Activated T-helper 17 cell treated with anti-CD3 and anti-CD28 coated beads, Interleukin-2, amount 50 U/mL, for 72 hours (primary cell): ENCODE measurements around the gene TESK1. TPM values are rescaled to one million over a fixed set of nuclear protein-coding genes. Genes with fewer than 3 reads are reported as not detected.
A peak's percentile ranks its signal among the peaks of the same experiment; 100 is the strongest.
"Not testable (repeated sequence)": the region's sequence is repeated elsewhere in the genome, so short reads cannot be mapped to it uniquely, and the experiment has no call there.

Experiments used
- ATAC-seq: fragments of 150-1000 bp; cut with Tn5 transposase; replicated peaks from 2 replicates; pipeline ENCODE4 v1.10.0; 2021; ENCODE audit warnings: mild to moderate bottlenecking, moderate library complexity
- H3K27ac Mint-ChIP-seq: one replicate; pipeline ENCODE4 v1.8.0; 2022; ENCODE audit warnings: mixed read lengths
- H3K27me3 Mint-ChIP-seq: one replicate; pipeline ENCODE4 v1.8.0; 2022; ENCODE audit warnings: mixed read lengths
- H3K36me3 Mint-ChIP-seq: one replicate; pipeline ENCODE4 v1.8.0; 2022; ENCODE audit warnings: low read depth, mild to moderate bottlenecking, mixed read lengths
- H3K4me1 Mint-ChIP-seq: one replicate; pipeline ENCODE4 v1.8.0; 2022; ENCODE audit warnings: mixed read lengths
- H3K4me3 Mint-ChIP-seq: one replicate; pipeline ENCODE4 v1.8.0; 2022; ENCODE audit warnings: mild to moderate bottlenecking, mixed read lengths
- H3K9me3 Mint-ChIP-seq: one replicate; pipeline ENCODE4 v1.8.0; 2022; ENCODE audit warnings: mixed read lengths
- total RNA-seq, 2 donors: library from RNA; stranded (reverse); gene quantifications; one replicate each; pipeline ENCODE4 v1.2.3, GENCODE V29; 2022

TESK1 gene
- total RNA-seq, 2 donors from 2014 or later: 23.5 to 39.0 TPM

GRCh38 chr9:35616681-35617459, 11.8 kb downstream of the TESK1 start:
- no peaks in the 10 kb centered on the region for H3K27me3 Mint-ChIP-seq

DNA sequence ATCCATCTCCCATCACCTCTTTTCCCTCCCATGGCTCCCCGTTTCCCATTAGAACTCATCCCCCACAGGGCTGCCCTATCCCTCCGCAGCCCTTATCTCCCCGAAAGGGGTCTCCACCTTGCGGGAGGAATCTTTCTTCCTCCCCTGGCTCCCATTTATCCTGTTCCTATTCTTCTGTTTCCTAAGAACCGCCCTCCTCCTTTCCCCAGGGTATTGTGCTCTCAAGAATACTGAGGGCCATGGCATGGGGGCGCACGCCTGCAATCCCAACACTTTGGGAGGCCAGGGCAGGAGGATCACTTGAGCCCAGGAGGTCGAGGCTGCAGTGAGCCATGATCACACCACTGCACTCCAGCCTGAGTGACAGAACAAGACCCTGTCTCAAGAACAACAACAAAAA, 12.5 kb downstream of the TESK1 start:
- Mint-ChIP-seq H3K4me3 (peak overlapping the region; percentile 92), H3K27ac (peak overlapping the region; percentile 94), H3K36me3 (peaks cover 6% of the 10 kb centered on the region), H3K4me1 (peaks cover 33% of the 10 kb centered on the region), H3K9me3 (no peaks in the 10 kb centered on the region), H3K27me3 (no peaks in the 10 kb centered on the region)
- ATAC-seq: no peak

More at GRCh38 chr9:35616681-35617459, 11.8 kb downstream of the TESK1 start:
- no peaks in the 10 kb centered on the region for H3K9me3 Mint-ChIP-seq
- H3K36me3 Mint-ChIP-seq: peaks cover 6% of the 10 kb centered on the region
- peak; percentile 68 for ATAC-seq
- H3K27ac Mint-ChIP-seq: peak overlapping the region; percentile 94
- H3K4me3 Mint-ChIP-seq: peak overlapping the region; percentile 92
- peaks cover 33% of the 10 kb centered on the region for H3K4me1 Mint-ChIP-seq

GRCh38 chr9:35618325-35618727, 13.3 kb downstream of the TESK1 start, which contains the start of gene CD72:
TSS of gene CD72 (minus strand) at chr9:35618413. CDS start at chr9:35618303, 110 bp downstream.
- Mint-ChIP-seq H3K4me1 (peaks cover 33% of the 10 kb centered on the region), H3K4me3 (peak within 1 kb of the TSS; percentile 92)
- no peak for ATAC-seq

GRCh38 chr9:35618854-35619799, 14.1 kb downstream of the TESK1 start:
- peak; percentile 77 for ATAC-seq
- no peaks in the 10 kb centered on the region for H3K27me3 Mint-ChIP-seq
- H3K4me1 Mint-ChIP-seq: peaks cover 33% of the 10 kb centered on the region

More at GRCh38 chr9:35618325-35618727, 13.3 kb downstream of the TESK1 start, which contains the start of gene CD72:
- Mint-ChIP-seq H3K9me3 (no peaks in the 10 kb centered on the region), H3K27me3 (no peaks in the 10 kb centered on the region), H3K36me3 (peaks cover 6% of the 10 kb centered on the region), H3K27ac (peak within 1 kb of the TSS; percentile 94)

GRCh38 chr9:35619800-35620158, 14.7 kb downstream of the TESK1 start:
- peak overlapping the region; percentile 94 for H3K27ac Mint-ChIP-seq
- no peaks in the 10 kb centered on the region for H3K27me3 Mint-ChIP-seq
- peaks cover 6% of the 10 kb centered on the region for H3K36me3 Mint-ChIP-seq
- H3K9me3 Mint-ChIP-seq: no peaks in the 10 kb centered on the region
- H3K4me3 Mint-ChIP-seq: peak overlapping the region; percentile 92
- peaks cover 33% of the 10 kb centered on the region for H3K4me1 Mint-ChIP-seq
- ATAC-seq: peak; percentile 73

More at GRCh38 chr9:35618854-35619799, 14.1 kb downstream of the TESK1 start:
- Mint-ChIP-seq H3K9me3 (no peaks in the 10 kb centered on the region), H3K27ac (peak overlapping the region; percentile 94), H3K4me3 (peak overlapping the region; percentile 92), H3K36me3 (peaks cover 6% of the 10 kb centered on the region)

GRCh38 chr9:35627575-35627974, 22.5 kb downstream of the TESK1 start:
- no peaks in the 10 kb centered on the region for H3K9me3 Mint-ChIP-seq
- no peaks in the 10 kb centered on the region for H3K4me1 Mint-ChIP-seq
- no peak overlapping the region for H3K27ac Mint-ChIP-seq
- H3K27me3 Mint-ChIP-seq: no peaks in the 10 kb centered on the region
- no peak for ATAC-seq
- no peaks in the 10 kb centered on the region for H3K36me3 Mint-ChIP-seq
- no peak overlapping the region for H3K4me3 Mint-ChIP-seq

- H3K9me3 Mint-ChIP-seq: no peaks in the 10 kb centered on the region
Observed at GRCh38 chr9:35628389-35628991, 23.4 kb downstream of the TESK1 start.

DNA sequence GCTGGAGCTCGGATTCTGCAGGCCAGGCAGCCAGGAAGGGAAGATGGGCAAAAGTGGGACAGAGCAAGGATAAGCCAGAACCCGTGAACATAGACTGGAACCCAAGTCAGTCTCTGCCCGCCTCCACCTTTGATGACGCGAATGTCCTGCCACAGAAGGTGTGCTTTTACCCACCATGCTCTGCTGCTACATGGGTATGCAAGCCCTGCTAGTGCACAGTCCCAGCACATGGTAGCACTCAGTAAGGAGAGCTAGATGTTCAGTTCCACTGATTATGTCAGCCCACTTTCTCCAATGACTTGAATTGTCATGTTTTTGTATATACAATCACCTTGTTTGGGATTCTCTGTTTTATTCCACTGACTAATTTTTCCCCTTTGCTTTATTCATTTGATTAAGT, 24.5 kb downstream of the TESK1 start:
- Mint-ChIP-seq H3K4me3 (no peak overlapping the region), H3K36me3 (no peaks in the 10 kb centered on the region), H3K27ac (no peak overlapping the region), H3K27me3 (no peaks in the 10 kb centered on the region), H3K9me3 (no peaks in the 10 kb centered on the region), H3K4me1 (no peaks in the 10 kb centered on the region)
- ATAC-seq: peak; percentile 21

More at GRCh38 chr9:35628389-35628991, 23.4 kb downstream of the TESK1 start:
- Mint-ChIP-seq H3K4me3 (no peak overlapping the region), H3K27ac (no peak overlapping the region), H3K27me3 (no peaks in the 10 kb centered on the region), H3K4me1 (no peaks in the 10 kb centered on the region), H3K36me3 (no peaks in the 10 kb centered on the region)
- no peak for ATAC-seq

GRCh38 chr9:35635730-35636129, 30.7 kb downstream of the TESK1 start:
- H3K4me3 Mint-ChIP-seq: peak overlapping the region; percentile 28
- peak overlapping the region; percentile 9 for H3K27ac Mint-ChIP-seq
- no peaks in the 10 kb centered on the region for H3K27me3 Mint-ChIP-seq
- peaks cover 6% of the 10 kb centered on the region for H3K36me3 Mint-ChIP-seq
- peaks cover 20% of the 10 kb centered on the region for H3K4me1 Mint-ChIP-seq
- peaks cover 4% of the 10 kb centered on the region for H3K9me3 Mint-ChIP-seq
- ATAC-seq: no peak

- Mint-ChIP-seq H3K27ac (peak overlapping the region; percentile 9), H3K9me3 (peaks cover 4% of the 10 kb centered on the region)
Observed at GRCh38 chr9:35636135-35636876, 31.2 kb downstream of the TESK1 start.

GRCh38 chr9:35636877-35637246, 31.8 kb downstream of the TESK1 start:
- H3K27me3 Mint-ChIP-seq, ATAC-seq, H3K9me3 Mint-ChIP-seq, H3K4me3 Mint-ChIP-seq, H3K27ac Mint-ChIP-seq: not testable (repeated sequence)
- Mint-ChIP-seq H3K36me3 (peaks cover 10% of the 10 kb centered on the region), H3K4me1 (peaks cover 20% of the 10 kb centered on the region)

More at GRCh38 chr9:35636135-35636876, 31.2 kb downstream of the TESK1 start:
- H3K4me1 Mint-ChIP-seq: peaks cover 20% of the 10 kb centered on the region
- ATAC-seq: no peak
- peaks cover 10% of the 10 kb centered on the region for H3K36me3 Mint-ChIP-seq
- H3K4me3 Mint-ChIP-seq: peak overlapping the region; percentile 28
- H3K27me3 Mint-ChIP-seq: no peaks in the 10 kb centered on the region

DNA sequence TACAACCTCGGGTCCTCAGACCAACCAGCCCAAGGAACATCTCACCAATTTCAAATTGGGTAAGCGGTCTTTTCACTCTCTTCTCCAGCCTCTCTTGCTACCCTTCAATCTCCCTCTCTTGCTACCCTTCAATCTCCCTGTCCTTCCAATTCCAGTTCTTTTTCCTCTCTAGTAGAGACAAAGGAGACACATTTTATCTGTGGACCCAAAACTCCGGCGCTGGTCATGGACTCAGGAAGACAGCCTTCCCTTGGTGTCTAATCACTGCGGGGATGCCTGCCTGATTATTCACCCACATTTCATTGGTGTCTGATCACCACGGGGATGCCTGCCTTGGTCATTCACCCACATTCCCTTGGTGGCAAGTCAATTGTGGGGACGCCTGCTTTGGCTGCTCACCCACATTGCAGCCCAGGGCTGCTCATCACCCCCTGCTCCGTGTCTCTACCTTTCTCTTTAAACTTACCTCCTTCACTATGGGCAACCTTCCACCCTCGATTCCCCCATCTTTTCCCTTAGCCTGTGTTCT, 32.4 kb downstream of the TESK1 start:
- not testable (repeated sequence) for H3K9me3 Mint-ChIP-seq, ATAC-seq, H3K27me3 Mint-ChIP-seq, H3K27ac Mint-ChIP-seq, H3K4me3 Mint-ChIP-seq
- peaks cover 10% of the 10 kb centered on the region for H3K36me3 Mint-ChIP-seq
- H3K4me1 Mint-ChIP-seq: peaks cover 20% of the 10 kb centered on the region

GRCh38 chr9:35638751-35639150, 33.7 kb downstream of the TESK1 start:
- H3K4me3 Mint-ChIP-seq: peak overlapping the region; percentile 64
- H3K9me3 Mint-ChIP-seq, H3K27me3 Mint-ChIP-seq, ATAC-seq, H3K27ac Mint-ChIP-seq: not testable (repeated sequence)
- peaks cover 10% of the 10 kb centered on the region for H3K36me3 Mint-ChIP-seq
- peaks cover 20% of the 10 kb centered on the region for H3K4me1 Mint-ChIP-seq
